ENCODE data around the gene BNC1. TPM values are rescaled to one million over a fixed set of nuclear protein-coding genes. Genes with fewer than 3 reads are reported as not detected.

Gene BNC1
- total RNA-seq, 1 experiment from 2014 or later: not detected

DNA sequence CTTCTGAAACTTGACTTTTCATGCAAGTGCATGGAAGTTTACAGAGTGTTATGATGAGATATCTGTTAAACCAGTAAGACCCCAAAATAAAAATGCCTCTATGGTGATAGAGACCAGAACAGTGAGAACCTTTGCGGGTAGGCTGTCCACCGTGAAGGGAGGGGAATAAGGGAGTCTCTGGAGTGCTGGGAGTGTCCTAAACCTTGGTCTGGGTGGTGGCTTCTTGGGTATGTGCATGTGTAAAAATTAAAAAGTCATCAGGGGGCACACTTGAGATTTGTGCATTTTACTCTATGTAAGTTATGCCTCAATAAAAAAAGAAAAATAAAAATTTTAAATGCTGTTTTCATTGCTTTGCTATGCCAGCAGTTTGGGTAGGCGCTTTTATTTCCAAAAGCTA is 38.2 kb upstream of the BNC1 start:
- no peak for DNase-seq
- CTCF ChIA-PET: interaction anchor here (1.1 kb wide), 1 partner anchor 74 kb away, joined by 3 read pairs; no protein-coding TSS in a partner anchor
- intact Hi-C loops (cut with micrococcal nuclease; ENCODE audit: unreplicated experiment): no loop called here
- H3K27ac Mint-ChIP-seq (ENCODE audit: unreplicated experiment): no peak overlapping the region
- no peaks in the 10 kb centered on the region for H3K36me3 Mint-ChIP-seq (ENCODE audit: insufficient read depth, unreplicated experiment)
- BruUV-seq (replicated peaks): no TSS peak
- TF ChIP-seq, protein P1, sequence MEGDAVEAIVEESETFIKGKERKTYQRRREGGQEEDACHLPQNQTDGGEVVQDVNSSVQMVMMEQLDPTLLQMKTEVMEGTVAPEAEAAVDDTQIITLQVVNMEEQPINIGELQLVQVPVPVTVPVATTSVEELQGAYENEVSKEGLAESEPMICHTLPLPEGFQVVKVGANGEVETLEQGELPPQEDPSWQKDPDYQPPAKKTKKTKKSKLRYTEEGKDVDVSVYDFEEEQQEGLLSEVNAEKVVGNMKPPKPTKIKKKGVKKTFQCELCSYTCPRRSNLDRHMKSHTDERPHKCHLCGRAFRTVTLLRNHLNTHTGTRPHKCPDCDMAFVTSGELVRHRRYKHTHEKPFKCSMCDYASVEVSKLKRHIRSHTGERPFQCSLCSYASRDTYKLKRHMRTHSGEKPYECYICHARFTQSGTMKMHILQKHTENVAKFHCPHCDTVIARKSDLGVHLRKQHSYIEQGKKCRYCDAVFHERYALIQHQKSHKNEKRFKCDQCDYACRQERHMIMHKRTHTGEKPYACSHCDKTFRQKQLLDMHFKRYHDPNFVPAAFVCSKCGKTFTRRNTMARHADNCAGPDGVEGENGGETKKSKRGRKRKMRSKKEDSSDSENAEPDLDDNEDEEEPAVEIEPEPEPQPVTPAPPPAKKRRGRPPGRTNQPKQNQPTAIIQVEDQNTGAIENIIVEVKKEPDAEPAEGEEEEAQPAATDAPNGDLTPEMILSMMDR (IDR thresholded peaks at IDR 0.05; ENCODE audit: unreplicated experiment): no peak
- H3K9me3 Mint-ChIP-seq (ENCODE audit: low read depth, unreplicated experiment): no peaks in the 10 kb centered on the region
- peaks cover 27% of the 10 kb centered on the region for H3K27me3 Mint-ChIP-seq (ENCODE audit: unreplicated experiment)
- peaks cover 7% of the 10 kb centered on the region for H3K4me1 Mint-ChIP-seq (ENCODE audit: low read depth, unreplicated experiment)
- no peak overlapping the region for H3K4me3 Mint-ChIP-seq (ENCODE audit: low read depth, unreplicated experiment)

DNA sequence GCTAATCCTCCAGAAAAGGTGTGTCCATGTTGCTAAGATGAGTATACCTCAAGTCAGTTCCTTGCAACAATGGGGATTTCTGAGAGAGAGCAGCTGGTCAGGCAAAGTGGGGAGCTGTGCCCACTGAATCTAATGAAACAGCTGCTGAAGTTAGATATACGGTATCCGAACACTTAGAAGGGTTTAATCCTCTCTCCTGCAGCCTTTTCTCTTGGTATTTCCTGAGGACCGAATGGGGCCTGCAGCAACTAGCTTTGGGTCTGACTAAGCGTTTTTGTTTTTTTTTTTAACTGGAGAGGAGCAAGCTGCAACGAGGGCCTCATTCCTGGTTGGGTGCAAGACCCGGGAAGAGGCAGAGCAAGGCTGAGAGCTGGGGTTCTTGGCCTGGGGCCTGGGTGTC is 37.6 kb upstream of the BNC1 start:
- H3K9me3 Mint-ChIP-seq (ENCODE audit: low read depth, unreplicated experiment): no peaks in the 10 kb centered on the region
- no TSS peak for BruUV-seq (replicated peaks)
- no peak overlapping the region for H3K4me3 Mint-ChIP-seq (ENCODE audit: low read depth, unreplicated experiment)
- H3K27me3 Mint-ChIP-seq (ENCODE audit: unreplicated experiment): peaks cover 27% of the 10 kb centered on the region
- no peak overlapping the region for H3K27ac Mint-ChIP-seq (ENCODE audit: unreplicated experiment)
- peaks cover 7% of the 10 kb centered on the region for H3K4me1 Mint-ChIP-seq (ENCODE audit: low read depth, unreplicated experiment)
- TF ChIP-seq, protein P1 (IDR thresholded peaks at IDR 0.05; ENCODE audit: unreplicated experiment): no peak
- H3K36me3 Mint-ChIP-seq (ENCODE audit: insufficient read depth, unreplicated experiment): no peaks in the 10 kb centered on the region
- intact Hi-C loops (cut with micrococcal nuclease; ENCODE audit: unreplicated experiment): no loop called here
- CTCF ChIA-PET: no interaction called here
- no peak for DNase-seq

DNA sequence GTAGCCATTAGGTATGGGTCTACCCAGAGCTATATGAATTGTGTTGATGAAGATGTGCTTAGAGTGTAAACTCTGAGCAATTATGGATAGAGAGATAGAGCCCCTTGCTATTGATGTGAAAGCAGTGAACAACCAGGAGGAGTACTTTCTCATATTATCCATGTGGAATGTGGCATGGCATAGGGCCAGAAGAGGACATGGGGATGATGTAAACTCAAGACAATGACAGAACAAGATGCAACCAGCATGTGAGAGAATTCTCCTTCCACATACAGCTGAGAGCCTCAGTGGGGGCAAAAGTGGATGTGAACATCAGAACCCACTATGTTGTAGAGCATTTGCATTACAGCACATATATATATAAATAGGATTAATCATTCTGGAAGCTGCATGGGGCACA is 36.4 kb upstream of the BNC1 start:
- H3K4me1 Mint-ChIP-seq (ENCODE audit: low read depth, unreplicated experiment): peaks cover 7% of the 10 kb centered on the region
- BruUV-seq (replicated peaks): no TSS peak
- peaks cover 22% of the 10 kb centered on the region for H3K27me3 Mint-ChIP-seq (ENCODE audit: unreplicated experiment)
- CTCF ChIA-PET: no interaction called here
- intact Hi-C loops (cut with micrococcal nuclease; ENCODE audit: unreplicated experiment): no loop called here
- no peaks in the 10 kb centered on the region for H3K36me3 Mint-ChIP-seq (ENCODE audit: insufficient read depth, unreplicated experiment)
- H3K9me3 Mint-ChIP-seq (ENCODE audit: low read depth, unreplicated experiment): no peaks in the 10 kb centered on the region
- TF ChIP-seq, protein P1 (IDR thresholded peaks at IDR 0.05; ENCODE audit: unreplicated experiment): no peak
- no peak overlapping the region for H3K27ac Mint-ChIP-seq (ENCODE audit: unreplicated experiment)
- H3K4me3 Mint-ChIP-seq (ENCODE audit: low read depth, unreplicated experiment): no peak overlapping the region
- DNase-seq: no peak

GRCh38 chr15:83320404-83320803 is 35.9 kb upstream of the BNC1 start:
- H3K4me1 Mint-ChIP-seq (ENCODE audit: low read depth, unreplicated experiment): peaks cover 7% of the 10 kb centered on the region
- H3K27me3 Mint-ChIP-seq (ENCODE audit: unreplicated experiment): peaks cover 18% of the 10 kb centered on the region
- no peak for DNase-seq
- no peaks in the 10 kb centered on the region for H3K36me3 Mint-ChIP-seq (ENCODE audit: insufficient read depth, unreplicated experiment)
- no TSS peak for BruUV-seq (replicated peaks)
- no peak overlapping the region for H3K4me3 Mint-ChIP-seq (ENCODE audit: low read depth, unreplicated experiment)
- no peak overlapping the region for H3K27ac Mint-ChIP-seq (ENCODE audit: unreplicated experiment)
- no peaks in the 10 kb centered on the region for H3K9me3 Mint-ChIP-seq (ENCODE audit: low read depth, unreplicated experiment)
- TF ChIP-seq, protein P1 (IDR thresholded peaks at IDR 0.05; ENCODE audit: unreplicated experiment): no peak
- intact Hi-C loops (cut with micrococcal nuclease; ENCODE audit: unreplicated experiment): no loop called here
- CTCF ChIA-PET: no interaction called here

All from Calu3 (cell line).